ENCODE results near the gene CFAP20DC. TPM values are rescaled to one million over a fixed set of nuclear protein-coding genes. Genes with fewer than 3 reads are reported as not detected.
"Not testable (repeated sequence)": the region's sequence is repeated elsewhere in the genome, so short reads cannot be mapped to it uniquely, and the experiment has no call there.

CFAP20DC gene
- total RNA-seq, 1 experiment from 2014 or later = 0.11 TPM

GRCh38 chr3:58711871-58712270 is 338.0 kb downstream of the CFAP20DC start:
- Histone ChIP-seq H2AFZ (ENCODE audit: low read length) (no peak overlapping the region), H3K79me2 (ENCODE audit: low read length) (no peaks in the 10 kb centered on the region)

DNA sequence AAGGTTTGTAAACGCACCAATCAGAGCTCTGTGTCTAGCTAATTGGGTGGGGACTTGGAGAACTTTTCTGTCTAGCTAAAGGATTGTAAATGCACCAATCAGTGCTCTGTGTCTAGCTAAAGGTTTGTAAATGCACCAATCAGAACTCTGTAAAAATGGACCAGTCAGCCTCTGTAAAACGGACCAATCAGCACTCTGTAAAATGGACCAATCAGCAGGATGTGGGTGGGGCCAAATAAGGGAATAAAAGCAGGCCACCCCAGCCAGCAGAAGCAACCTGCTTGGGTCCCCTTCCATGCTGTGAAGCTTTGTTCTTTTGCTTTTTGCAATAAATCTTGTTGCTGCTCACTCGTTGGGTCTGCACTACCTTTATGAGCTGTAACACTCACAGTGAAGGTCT is 340.8 kb downstream of the CFAP20DC start:
- not testable (repeated sequence) for H3K4me1 ChIP-seq (ENCODE audit: low read length); H3K9me2 ChIP-seq (replicated peaks; ENCODE audit: insufficient read depth, low read length); H2AFZ ChIP-seq (ENCODE audit: low read length); DNase-seq; H3K36me3 ChIP-seq (ENCODE audit: insufficient read depth, low read length); H3K4me3 ChIP-seq (ENCODE audit: low read length); H3K9me3 ChIP-seq (ENCODE audit: low read length); H3K9ac ChIP-seq (ENCODE audit: low read length); H3K27me3 ChIP-seq (ENCODE audit: low read length); H4K20me1 ChIP-seq (ENCODE audit: insufficient read depth, low read depth, low read length); H3K4me2 ChIP-seq (ENCODE audit: low read depth, low read length, poor library complexity, severe bottlenecking); H3K27ac ChIP-seq (ENCODE audit: low read length); H3K79me2 ChIP-seq (ENCODE audit: low read length)

More at GRCh38 chr3:58711871-58712270, 338.0 kb downstream of the CFAP20DC start:
- H3K4me2 ChIP-seq (ENCODE audit: low read depth, low read length, poor library complexity, severe bottlenecking) = no peak overlapping the region
- H3K4me1 ChIP-seq (ENCODE audit: low read length) = no peaks in the 10 kb centered on the region
- H3K9me2 ChIP-seq (replicated peaks; ENCODE audit: insufficient read depth, low read length) = no peaks in the 10 kb centered on the region
- H4K20me1 ChIP-seq (ENCODE audit: insufficient read depth, low read depth, low read length) = no peaks in the 10 kb centered on the region
- no peak overlapping the region for H3K9ac ChIP-seq (ENCODE audit: low read length)
- no peaks in the 10 kb centered on the region for H3K36me3 ChIP-seq (ENCODE audit: insufficient read depth, low read length)
- no peaks in the 10 kb centered on the region for H3K9me3 ChIP-seq (ENCODE audit: low read length)
- no peak overlapping the region for H3K27ac ChIP-seq (ENCODE audit: low read length)
- H3K4me3 ChIP-seq (ENCODE audit: low read length) = no peak overlapping the region
- H3K27me3 ChIP-seq (ENCODE audit: low read length) = no peaks in the 10 kb centered on the region
- no peak for DNase-seq

- Histone ChIP-seq H3K4me2 (ENCODE audit: low read depth, low read length, poor library complexity, severe bottlenecking) (no peak overlapping the region), H3K27me3 (ENCODE audit: low read length) (no peaks in the 10 kb centered on the region), H3K27ac (ENCODE audit: low read length) (no peak overlapping the region)
These were observed 341.6 kb downstream of the CFAP20DC start for GRCh38 chr3:58708116-58708791.

DNA sequence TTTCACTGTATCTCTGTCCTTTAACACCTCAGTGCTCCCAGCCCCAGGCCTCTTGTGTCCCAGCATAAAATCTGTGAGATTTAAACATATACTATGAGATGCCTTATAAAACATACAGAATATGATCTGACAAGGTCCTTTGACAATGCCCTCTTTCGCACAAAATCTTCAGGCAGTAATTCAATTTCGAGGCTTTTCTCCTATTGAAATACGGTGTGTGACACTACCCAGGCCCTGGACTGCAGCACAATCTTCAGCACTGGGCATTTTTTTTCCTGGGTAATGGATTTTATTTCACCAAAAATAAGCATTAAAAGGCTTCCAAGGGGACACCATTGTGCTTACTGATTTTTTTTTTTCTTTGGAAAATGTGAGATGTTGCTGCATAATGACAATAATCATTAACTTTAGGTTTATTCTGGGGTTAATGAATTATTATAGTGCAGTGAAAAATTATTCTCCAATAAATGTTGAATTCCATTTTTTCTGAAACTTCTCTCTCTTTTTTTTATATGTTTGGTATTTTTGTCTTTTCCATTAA is 342.4 kb downstream of the CFAP20DC start:
- no peak for DNase-seq
- Histone ChIP-seq H3K27ac (ENCODE audit: low read length) (no peak overlapping the region), H3K9me3 (ENCODE audit: low read length) (no peaks in the 10 kb centered on the region), H4K20me1 (ENCODE audit: insufficient read depth, low read depth, low read length) (no peaks in the 10 kb centered on the region), H3K4me1 (ENCODE audit: low read length) (no peaks in the 10 kb centered on the region), H3K9me2 (replicated peaks; ENCODE audit: insufficient read depth, low read length) (no peaks in the 10 kb centered on the region), H3K27me3 (ENCODE audit: low read length) (no peaks in the 10 kb centered on the region), H3K9ac (ENCODE audit: low read length) (no peak overlapping the region), H3K4me3 (ENCODE audit: low read length) (no peak overlapping the region), H3K36me3 (ENCODE audit: insufficient read depth, low read length) (no peaks in the 10 kb centered on the region), H3K79me2 (ENCODE audit: low read length) (no peaks in the 10 kb centered on the region), H2AFZ (ENCODE audit: low read length) (no peak overlapping the region), H3K4me2 (ENCODE audit: low read depth, low read length, poor library complexity, severe bottlenecking) (no peak overlapping the region)

More at GRCh38 chr3:58708116-58708791, 341.6 kb downstream of the CFAP20DC start:
- Histone ChIP-seq H3K9me2 (replicated peaks; ENCODE audit: insufficient read depth, low read length) (no peaks in the 10 kb centered on the region), H2AFZ (ENCODE audit: low read length) (no peak overlapping the region), H3K4me1 (ENCODE audit: low read length) (no peaks in the 10 kb centered on the region), H3K79me2 (ENCODE audit: low read length) (no peaks in the 10 kb centered on the region), H3K9me3 (ENCODE audit: low read length) (no peaks in the 10 kb centered on the region), H4K20me1 (ENCODE audit: insufficient read depth, low read depth, low read length) (no peaks in the 10 kb centered on the region), H3K4me3 (ENCODE audit: low read length) (no peak overlapping the region), H3K9ac (ENCODE audit: low read length) (no peak overlapping the region), H3K36me3 (ENCODE audit: insufficient read depth, low read length) (no peaks in the 10 kb centered on the region)
- no peak for DNase-seq

DNA sequence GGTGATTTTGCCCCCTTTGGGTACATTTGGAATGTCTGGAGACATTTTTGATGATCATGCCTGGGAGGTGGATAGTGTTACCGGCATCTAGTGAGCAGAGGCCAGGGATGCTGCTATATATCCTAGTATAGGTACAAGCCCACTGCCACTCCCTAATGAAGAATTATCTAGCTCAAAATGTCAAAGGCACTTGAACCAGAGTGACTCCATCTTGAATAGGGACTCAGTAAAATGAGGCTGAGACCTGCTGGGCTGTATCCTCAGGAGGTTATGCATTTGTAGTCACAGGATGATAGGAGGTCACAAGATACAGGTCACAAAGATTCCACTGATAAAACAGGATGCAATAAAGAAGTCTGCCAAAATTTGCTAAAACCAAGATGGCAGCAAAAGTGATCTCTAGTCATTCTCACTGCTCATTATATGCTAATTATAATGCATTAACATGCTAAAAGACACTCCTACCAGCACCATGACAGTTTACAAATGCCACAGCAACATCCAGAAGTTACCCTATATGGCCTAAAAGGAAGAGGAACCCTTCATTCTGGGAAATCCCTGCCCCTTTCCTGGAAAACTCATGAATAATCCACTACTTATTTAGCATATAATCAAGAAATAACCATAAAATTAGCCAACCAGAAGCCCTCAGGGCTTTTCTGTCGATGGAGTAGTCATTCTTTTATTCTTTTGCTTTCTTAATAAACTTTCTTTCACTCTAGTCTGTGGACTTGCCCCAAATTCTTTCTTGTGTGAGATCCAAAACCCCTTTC is 343.2 kb downstream of the CFAP20DC start:
- H3K27me3 ChIP-seq (ENCODE audit: low read length) = no peaks in the 10 kb centered on the region
- H3K4me1 ChIP-seq (ENCODE audit: low read length) = no peaks in the 10 kb centered on the region
- no peaks in the 10 kb centered on the region for H3K79me2 ChIP-seq (ENCODE audit: low read length)
- no peaks in the 10 kb centered on the region for H3K36me3 ChIP-seq (ENCODE audit: insufficient read depth, low read length)
- no peaks in the 10 kb centered on the region for H3K9me3 ChIP-seq (ENCODE audit: low read length)
- no peak overlapping the region for H3K27ac ChIP-seq (ENCODE audit: low read length)
- H3K9ac ChIP-seq (ENCODE audit: low read length) = no peak overlapping the region
- H4K20me1 ChIP-seq (ENCODE audit: insufficient read depth, low read depth, low read length) = no peaks in the 10 kb centered on the region
- no peak overlapping the region for H3K4me3 ChIP-seq (ENCODE audit: low read length)
- no peaks in the 10 kb centered on the region for H3K9me2 ChIP-seq (replicated peaks; ENCODE audit: insufficient read depth, low read length)
- no peak overlapping the region for H3K4me2 ChIP-seq (ENCODE audit: low read depth, low read length, poor library complexity, severe bottlenecking)
- no peak for DNase-seq
- H2AFZ ChIP-seq (ENCODE audit: low read length) = no peak overlapping the region

DNA sequence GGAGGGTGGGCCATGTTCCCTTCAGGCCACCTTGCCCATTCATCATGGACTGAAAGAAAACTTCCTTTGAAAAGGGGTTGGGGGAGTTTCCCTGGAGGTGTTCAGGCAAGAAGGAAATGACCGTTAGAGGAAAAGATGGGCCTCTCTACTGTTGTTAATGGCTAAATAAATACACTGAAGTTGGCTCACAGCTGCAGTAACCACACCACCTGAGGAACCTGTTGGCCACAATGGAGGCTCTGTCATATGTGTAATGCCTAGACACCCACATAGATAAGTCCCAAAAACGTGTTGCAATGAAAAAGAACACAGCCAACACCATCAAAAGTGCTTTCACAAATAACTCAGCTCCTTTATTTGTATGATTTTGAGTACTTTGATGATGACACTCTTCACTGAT is 345.1 kb downstream of the CFAP20DC start:
- no peaks in the 10 kb centered on the region for H3K4me1 ChIP-seq (ENCODE audit: low read length)
- no peaks in the 10 kb centered on the region for H3K79me2 ChIP-seq (ENCODE audit: low read length)
- no peaks in the 10 kb centered on the region for H3K27me3 ChIP-seq (ENCODE audit: low read length)
- no peak overlapping the region for H3K27ac ChIP-seq (ENCODE audit: low read length)
- no peak overlapping the region for H3K4me3 ChIP-seq (ENCODE audit: low read length)
- no peaks in the 10 kb centered on the region for H4K20me1 ChIP-seq (ENCODE audit: insufficient read depth, low read depth, low read length)
- H3K4me2 ChIP-seq (ENCODE audit: low read depth, low read length, poor library complexity, severe bottlenecking) = no peak overlapping the region
- H3K9ac ChIP-seq (ENCODE audit: low read length) = no peak overlapping the region
- H3K9me2 ChIP-seq (replicated peaks; ENCODE audit: insufficient read depth, low read length) = no peaks in the 10 kb centered on the region
- H2AFZ ChIP-seq (ENCODE audit: low read length) = no peak overlapping the region
- H3K9me3 ChIP-seq (ENCODE audit: low read length) = no peaks in the 10 kb centered on the region
- DNase-seq = no peak
- no peaks in the 10 kb centered on the region for H3K36me3 ChIP-seq (ENCODE audit: insufficient read depth, low read length)

DNA sequence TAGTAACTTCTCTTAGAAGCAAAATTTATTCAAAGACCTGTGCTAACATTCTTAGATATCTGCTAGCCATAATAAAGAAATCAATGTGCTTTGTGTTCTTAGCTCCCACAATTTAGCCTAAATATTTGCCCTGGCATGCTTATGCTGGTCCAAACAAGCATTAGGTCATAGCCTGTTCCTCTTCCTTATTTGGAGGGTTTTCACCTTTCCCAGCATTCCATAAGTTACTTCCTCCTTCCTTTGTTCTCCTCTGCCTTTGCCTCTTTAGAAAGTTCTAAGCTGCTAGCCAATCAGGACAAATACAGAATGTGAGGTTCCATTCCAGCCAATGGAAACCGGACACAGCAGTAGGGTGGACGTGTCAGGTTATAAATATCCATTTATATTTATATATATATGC is 345.5 kb downstream of the CFAP20DC start:
- H3K79me2 ChIP-seq (ENCODE audit: low read length); H3K9me2 ChIP-seq (replicated peaks; ENCODE audit: insufficient read depth, low read length); H3K4me3 ChIP-seq (ENCODE audit: low read length); H3K9ac ChIP-seq (ENCODE audit: low read length); H3K27ac ChIP-seq (ENCODE audit: low read length); H3K36me3 ChIP-seq (ENCODE audit: insufficient read depth, low read length); H2AFZ ChIP-seq (ENCODE audit: low read length); DNase-seq; H3K4me2 ChIP-seq (ENCODE audit: low read depth, low read length, poor library complexity, severe bottlenecking); H3K4me1 ChIP-seq (ENCODE audit: low read length); H4K20me1 ChIP-seq (ENCODE audit: insufficient read depth, low read depth, low read length); H3K9me3 ChIP-seq (ENCODE audit: low read length); H3K27me3 ChIP-seq (ENCODE audit: low read length): not testable (repeated sequence)

- no peak overlapping the region for H3K9ac ChIP-seq (ENCODE audit: low read length)
- no peak overlapping the region for H2AFZ ChIP-seq (ENCODE audit: low read length)
- no peaks in the 10 kb centered on the region for H3K9me3 ChIP-seq (ENCODE audit: low read length)
- no peaks in the 10 kb centered on the region for H3K36me3 ChIP-seq (ENCODE audit: insufficient read depth, low read length)
- no peaks in the 10 kb centered on the region for H4K20me1 ChIP-seq (ENCODE audit: insufficient read depth, low read depth, low read length)
- no peaks in the 10 kb centered on the region for H3K9me2 ChIP-seq (replicated peaks; ENCODE audit: insufficient read depth, low read length)
- no peak overlapping the region for H3K4me3 ChIP-seq (ENCODE audit: low read length)
- no peaks in the 10 kb centered on the region for H3K4me1 ChIP-seq (ENCODE audit: low read length)
- H3K4me2 ChIP-seq (ENCODE audit: low read depth, low read length, poor library complexity, severe bottlenecking) = no peak overlapping the region
- H3K27ac ChIP-seq (ENCODE audit: low read length) = no peak overlapping the region
- DNase-seq = no peak
- no peaks in the 10 kb centered on the region for H3K27me3 ChIP-seq (ENCODE audit: low read length)
- no peaks in the 10 kb centered on the region for H3K79me2 ChIP-seq (ENCODE audit: low read length)
These were observed 351.6 kb downstream of the CFAP20DC start for GRCh38 chr3:58698246-58698645.
